ENCODE measurements around the gene SMIM5.
"Not testable (repeated sequence)": the region's sequence is repeated elsewhere in the genome, so short reads cannot be mapped to it uniquely, and the experiment has no call there.

Gene SMIM5, protein sequence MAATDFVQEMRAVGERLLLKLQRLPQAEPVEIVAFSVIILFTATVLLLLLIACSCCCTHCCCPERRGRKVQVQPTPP

DNA sequence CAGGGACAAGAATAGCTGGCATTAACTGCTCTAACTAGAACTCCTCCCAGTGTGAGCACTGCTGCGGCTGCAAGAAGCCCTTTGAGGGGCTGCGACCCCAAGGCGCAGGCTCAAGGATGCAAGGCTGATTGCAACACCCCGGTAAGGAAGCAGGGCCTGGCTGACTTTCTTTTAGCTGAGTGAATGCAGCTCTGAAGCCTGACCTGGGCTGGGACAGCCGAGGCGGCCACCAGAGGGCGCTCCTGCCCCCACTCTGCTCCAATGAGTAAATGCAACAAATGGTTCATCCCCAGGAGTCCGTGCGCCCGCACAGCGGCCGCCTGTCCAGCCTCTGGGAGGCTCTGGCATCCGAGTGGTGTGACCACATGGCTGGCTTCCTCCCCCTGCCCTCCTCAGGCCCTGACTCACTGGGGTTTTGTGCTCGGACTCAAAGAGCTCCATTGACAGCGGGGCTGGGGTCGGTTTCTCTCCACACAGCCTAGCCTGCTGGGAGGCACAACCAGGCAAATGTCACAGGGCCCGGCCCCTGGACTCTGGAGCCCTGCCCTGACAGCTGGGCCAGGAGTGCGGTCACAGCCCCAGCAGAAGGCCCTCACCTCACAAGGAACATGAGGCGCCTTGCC lies at the start of gene SMIM5:
Gene SMIM5, plus strand, starts transcription at position 572 of the 623 bp plus-strand sequence. CDS start 6,768 bp downstream, outside the sequence.
- DNase-seq (ENCODE audit: low spot score): peak; percentile 85
- peak; percentile 79 for FAIRE-seq

DNA sequence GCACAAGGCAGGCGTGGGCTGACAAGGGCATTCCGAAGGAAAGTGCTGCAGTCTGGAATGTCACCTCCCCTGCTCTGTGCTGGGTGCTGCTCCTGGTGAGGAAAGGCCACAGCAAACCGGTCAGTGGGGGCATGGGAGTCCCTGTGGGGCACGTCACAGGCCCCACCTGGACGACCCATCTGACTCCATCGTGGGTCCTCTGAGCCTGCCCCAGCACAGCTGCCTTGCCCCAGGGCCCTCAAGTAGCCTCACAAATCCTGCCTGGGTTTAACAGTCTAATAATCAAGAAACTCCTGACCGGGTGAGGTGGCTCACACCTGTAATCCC lies 48.4 kb upstream of the SMIM5 start:
- no peak for FAIRE-seq

DNA sequence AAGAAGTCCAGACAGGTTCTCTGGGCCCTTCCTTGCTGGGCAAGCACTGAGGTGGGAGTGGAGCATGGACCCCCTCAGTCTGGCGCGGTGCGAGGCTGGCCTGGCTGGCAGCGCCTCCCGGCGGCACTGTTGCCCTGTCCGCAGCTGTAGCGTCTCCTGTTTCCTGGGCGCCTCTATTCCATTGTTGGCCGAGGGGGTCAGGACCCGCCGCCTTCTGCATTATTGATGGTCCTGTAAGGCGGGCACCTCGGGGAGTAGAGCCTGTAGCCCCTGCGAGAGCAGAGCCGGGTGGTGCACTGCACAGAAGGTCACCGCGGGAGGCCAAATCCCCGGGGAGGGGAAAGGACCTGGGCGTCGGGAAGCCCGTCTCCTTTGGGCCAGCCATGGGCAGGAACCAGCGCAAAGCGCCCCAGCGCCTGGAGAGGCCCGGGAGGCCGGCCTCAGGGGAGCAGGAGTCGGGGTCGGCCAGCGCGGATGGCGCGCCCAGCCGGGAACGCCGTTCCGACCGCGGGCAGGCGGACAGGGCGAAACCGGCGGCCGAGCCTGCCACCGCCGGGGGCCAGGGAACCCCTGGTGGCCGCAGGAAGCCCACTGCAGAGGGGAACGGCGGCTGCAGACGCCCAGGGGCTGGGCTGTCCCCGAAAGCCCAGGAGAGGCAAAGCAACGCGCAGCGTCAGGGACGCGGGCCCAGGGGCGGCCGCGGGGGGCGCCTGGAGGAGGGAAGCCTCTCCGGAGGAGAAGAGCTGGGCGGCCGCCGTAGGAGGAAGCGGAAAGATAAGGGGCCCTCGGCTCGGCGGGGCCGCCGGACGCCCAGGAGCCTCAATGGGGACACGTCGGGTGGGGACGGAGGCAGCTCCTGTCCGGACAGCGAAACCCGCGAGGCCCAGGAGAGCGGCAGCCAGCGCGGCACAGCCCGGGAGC lies 45.3 kb upstream of the SMIM5 start, which contains the start of gene MYO15B:
Gene MYO15B, plus strand, starts transcription at position 126 of the 921 bp plus-strand sequence. Its CDS starts 258 bp downstream, at position 384.
- no peak for FAIRE-seq
- DNase-seq (ENCODE audit: low spot score): no peak

More for the DNA sequence above, 48.4 kb upstream of the SMIM5 start:
- DNase-seq (ENCODE audit: low spot score): no peak

DNA sequence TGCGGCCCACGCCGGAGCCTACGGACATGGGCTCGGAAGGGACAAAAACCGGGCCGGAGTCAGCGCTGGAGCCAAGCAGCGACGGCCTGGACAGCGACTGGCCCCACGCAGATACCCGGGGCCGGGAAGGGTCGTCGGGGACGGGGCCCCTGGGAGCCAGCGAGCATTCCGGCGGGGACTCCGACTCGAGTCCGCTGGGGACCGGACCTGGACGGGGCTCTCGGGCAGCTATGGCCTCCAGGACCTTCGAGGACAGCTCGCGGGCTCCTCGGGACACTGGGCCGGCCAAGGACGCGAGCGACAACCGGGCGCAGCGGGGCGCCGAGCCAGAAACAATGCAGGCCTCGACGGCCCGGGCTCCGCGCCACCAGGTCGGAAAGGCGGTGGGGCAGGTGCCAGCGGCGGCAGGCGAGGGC lies 44.6 kb upstream of the SMIM5 start:
- FAIRE-seq (no peak), DNase-seq (ENCODE audit: low spot score) (no peak)

DNA sequence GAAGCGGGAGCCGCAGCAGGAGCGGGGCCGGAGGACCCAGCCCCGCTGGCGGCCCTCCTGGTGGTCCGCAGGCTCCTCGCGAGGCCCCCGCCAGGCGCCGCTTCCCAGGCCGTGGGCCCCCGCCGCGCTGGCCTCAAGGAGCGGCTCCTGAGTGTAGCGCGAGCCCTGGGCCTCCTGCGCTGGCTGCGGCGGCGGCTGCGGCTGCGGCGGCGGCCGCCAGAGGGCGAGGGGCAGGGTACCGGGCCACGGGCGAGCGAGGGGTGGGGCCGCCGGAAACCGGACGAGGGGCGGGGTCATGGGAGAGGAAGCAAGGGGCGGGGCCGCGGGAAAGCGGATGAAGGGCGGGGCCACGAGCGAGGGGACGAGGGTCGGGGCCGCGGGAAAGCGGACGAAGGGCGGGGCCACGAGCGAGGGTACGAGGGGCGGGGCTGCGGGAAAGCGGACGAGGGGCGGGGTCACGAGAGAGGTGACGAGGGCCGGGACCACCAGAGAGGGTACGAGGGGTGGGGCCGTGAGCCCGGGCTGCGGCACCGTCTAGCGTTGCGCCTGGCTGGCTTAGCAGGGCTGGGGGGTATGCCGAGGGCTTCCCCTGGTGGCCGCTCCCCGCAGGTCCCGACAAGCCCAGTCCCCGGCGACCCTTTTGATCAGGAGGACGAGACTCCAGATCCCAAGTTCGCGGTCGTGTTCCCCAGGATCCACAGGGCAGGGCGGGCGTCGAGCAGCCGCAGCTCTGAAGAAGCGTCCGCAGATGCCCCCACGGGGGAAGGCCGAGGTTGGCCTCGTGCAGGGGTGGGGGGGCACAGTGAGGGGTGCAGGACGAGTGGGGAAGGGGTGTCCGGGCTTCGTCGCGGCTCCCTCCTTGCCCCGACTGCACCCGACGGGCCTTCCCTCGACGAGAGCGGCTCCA lies 44.0 kb upstream of the SMIM5 start:
- DNase-seq (ENCODE audit: low spot score): peak; percentile 59
- no peak for FAIRE-seq

DNA sequence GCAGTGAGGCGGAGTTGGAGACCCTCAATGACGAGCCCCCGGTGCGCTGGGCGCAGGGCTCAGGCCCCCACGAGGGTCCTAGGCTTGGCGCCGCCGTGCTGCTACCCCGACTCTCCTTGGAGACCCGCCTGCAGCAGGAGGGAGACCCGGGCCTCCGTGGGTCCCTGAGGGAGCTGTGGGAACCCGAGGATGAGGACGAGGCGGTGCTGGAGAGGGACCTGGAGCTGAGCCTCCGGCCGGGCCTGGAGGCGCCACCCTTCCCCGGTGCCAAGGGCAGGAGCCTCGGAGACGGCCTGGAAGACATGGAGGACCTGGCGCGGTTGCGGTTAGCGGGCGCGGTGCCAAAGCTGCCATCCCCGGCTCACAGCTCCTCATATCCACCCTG lies 43.3 kb upstream of the SMIM5 start:
- DNase-seq (ENCODE audit: low spot score): no peak
- no peak for FAIRE-seq

DNA sequence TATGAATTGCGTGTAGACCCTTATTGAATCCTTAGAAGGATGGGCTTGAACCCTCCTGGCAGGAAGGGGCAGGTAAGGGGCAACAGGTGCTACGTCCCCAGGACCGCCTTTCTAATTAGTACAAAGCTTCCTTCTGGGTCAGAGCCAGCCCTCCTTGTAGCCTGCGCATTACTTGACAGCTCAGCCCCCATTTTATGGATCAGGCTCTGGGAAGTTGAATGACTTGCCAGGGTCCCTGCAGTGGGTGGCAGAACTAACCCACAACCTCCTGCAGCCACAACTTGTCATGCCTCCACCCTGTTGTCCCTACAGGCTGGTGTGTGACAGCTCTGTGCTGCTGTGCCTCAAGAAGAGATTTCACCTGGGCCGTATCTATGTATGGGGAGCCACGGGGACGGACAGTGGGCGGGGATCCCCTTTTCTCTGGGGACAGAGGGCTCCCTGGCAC lies 42.9 kb upstream of the SMIM5 start:
- FAIRE-seq: no peak

DNA sequence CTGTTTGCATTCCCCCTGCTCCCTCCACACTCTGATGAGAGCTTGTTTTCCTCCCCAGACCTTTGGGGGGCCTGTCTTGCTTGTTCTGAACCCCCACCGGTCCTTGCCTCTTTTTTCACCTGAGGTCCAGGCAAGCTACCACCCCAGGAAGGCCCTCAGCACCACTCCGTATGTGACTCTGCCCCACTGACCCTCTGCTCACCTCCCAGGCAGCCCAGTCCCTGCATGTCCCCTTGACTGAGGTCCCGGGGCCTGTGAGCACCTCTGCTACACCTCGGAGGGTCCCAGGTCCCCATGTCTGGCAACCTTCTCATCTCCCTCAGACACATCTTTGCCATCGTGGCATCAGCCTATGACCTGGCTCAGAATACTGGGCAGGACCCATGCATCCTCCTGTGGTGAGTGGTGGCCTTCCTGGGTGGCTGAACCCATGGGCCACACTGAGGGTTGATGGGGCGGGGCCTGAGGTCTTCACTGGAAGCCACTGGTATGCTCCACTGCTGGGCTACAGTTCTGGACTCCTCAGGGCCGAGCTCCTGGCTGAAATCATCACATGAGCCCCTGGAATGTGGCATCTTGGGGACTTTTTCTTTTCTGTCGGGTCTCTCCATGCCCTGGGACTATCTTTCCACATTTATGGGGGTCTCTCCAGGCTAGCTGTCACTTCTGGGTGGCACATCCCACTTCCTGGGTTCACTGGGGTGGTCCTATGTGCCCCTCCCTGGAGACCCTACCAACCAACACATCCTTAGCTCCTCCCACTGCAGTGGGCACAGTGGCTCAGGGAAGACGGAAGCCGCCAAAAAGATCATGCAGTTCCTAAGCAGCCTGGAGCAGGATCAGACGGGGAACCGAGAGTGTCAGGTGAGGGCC lies 42.1 kb upstream of the SMIM5 start:
- no peak for FAIRE-seq
- DNase-seq (ENCODE audit: low spot score): no peak

More for the DNA sequence above, 42.9 kb upstream of the SMIM5 start:
- no peak for DNase-seq (ENCODE audit: low spot score)

DNA sequence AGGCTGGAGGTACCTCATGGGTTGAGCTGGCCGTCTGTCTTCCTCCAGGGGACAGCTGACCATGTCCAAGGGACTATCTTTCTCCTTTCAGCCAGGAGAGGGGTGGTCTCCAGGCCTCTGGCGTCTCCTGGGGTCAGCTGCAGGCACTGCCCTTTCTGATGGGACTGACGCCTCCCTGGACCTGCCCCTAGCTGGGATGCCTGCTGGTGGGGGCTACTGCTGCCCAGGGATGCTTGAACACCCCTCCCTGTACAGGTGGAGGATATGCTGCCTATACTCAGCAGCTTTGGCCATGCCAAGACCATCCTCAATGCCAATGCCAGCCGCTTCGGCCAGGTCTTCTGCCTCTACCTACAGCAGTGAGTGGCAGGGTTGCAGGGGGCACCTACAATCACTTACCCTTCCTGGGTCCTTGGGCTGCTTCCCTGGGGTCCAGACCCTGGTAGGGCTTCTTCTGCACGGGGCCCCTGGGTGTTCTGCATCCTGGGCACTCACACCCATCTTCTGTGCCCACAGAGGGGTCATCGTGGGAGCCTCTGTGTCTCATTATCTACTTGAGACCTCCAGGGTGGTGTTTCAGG lies 41.4 kb upstream of the SMIM5 start:
- no peak for DNase-seq (ENCODE audit: low spot score)
- no peak for FAIRE-seq

DNA sequence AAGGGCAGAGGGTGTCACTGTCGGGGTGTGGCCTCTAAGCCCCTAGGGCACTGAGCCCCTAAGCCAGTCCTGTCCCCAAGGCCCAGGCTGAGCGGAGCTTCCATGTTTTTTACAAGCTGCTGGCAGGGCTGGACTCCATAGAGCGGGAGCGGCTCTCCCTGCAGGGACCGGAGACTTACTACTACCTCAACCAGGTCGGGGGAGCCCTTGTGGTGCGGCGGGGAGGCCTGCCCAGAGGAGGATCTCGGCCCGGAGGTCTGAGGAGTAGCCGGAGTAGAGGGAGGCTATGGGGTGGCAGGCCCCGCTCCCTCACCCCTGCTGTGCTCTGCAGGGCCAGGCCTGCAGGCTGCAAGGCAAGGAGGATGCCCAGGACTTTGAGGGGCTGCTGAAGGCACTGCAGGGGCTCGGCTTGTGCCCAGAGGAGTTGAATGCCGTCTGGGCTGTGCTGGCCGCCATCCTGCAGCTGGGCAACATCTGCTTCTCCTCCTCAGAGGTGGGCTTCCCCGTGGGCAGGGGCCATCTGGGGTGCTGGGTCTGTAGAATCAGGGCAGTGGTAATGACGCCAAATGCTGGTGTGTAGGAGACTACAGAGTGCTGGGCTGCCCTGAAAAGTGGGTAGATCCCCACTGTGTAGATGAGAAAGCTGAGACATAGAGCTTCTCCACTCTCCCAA lies 40.8 kb upstream of the SMIM5 start:
- no peak for DNase-seq (ENCODE audit: low spot score)
- no peak for FAIRE-seq

DNA sequence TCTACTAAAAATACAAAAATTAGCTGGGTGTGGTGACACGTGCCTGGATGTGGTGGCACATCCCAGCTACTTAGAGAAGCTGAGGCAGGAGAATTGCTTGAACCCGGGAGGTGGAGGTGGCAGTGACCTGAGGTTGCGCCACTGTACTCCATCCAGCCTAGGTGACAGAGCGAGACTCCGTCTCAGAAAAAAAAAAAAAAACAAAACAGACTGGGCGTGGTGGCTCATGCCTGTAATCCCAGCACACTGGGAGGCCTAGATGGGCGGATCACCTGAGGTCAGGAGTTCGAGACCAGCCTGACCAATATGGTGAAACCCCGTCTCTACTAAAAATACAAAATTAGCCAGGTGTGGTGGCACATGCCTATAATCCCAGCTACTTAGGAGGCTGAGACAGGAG lies 39.8 kb upstream of the SMIM5 start:
- DNase-seq (ENCODE audit: low spot score): not testable (repeated sequence)

DNA sequence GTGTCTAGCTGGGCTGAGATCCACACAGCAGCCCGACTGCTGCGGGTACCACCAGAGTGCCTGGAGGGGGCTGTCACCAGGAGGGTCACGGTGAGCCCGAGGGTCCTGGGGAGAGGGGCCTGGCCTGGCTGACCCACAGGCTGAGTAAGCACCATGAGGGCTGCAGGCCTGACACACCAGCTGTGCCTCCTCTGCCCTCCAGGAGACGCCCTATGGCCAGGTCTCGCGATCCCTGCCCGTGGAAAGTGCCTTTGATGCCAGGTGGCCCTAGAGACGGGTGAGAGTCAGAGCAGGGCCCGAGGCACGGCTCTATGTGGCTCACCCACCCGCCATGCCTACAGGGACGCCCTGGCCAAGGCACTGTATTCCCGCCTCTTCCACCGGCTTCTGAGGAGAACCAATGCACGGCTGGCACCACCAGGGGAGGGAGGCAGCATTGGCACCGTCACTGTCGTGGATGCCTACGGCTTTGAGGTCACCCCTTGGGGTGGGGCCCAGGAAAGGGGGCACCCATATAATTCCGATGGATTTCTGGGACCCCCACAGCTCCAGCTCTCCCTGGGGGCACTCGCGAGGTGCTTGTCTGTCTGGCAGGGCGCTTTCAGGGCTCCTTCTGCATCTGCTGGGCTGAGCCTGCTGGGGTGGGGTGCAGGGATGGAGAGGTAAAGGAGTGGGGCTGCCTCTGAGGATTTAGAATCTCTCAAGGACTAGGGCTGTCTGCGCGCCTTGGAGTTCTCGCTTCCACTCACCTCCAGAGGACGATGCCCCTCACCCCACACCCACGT lies 38.5 kb upstream of the SMIM5 start:
- DNase-seq (ENCODE audit: low spot score) (no peak), FAIRE-seq (no peak)

More for the DNA sequence above, 39.8 kb upstream of the SMIM5 start:
- not testable (repeated sequence) for FAIRE-seq

DNA sequence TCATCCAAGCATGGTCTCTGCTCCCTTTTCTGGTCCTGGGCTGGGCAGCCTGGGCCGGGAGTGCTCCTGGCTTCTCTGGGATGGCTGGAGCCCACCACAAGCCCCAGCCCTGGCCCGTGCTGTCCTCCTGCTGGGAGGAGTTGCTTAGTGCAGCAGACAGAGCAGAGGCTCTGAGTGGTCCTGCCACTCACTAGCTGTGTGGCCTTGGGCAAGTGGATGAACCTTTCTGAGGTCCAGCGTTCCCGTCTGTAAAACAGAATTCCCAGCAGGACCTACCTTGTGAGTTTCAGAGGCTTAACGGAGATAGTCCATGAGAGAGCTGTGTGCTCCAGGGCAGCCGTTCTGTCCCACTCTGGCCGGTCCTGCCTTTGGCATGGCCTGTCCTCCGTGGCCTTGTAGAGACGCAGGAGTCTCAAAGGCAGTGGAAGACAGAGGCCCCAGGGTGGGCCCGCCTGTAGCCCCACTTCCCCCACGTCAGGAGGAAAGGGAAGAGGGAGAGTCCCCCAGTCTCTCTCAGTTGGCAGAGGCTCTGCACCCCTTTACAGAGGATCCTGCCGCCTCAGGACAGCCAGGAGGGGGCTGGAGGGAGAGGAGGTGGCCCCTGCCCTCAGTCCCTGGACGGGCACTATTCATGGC lies 37.8 kb upstream of the SMIM5 start:
- DNase-seq (ENCODE audit: low spot score) (no peak), FAIRE-seq (no peak)

DNA sequence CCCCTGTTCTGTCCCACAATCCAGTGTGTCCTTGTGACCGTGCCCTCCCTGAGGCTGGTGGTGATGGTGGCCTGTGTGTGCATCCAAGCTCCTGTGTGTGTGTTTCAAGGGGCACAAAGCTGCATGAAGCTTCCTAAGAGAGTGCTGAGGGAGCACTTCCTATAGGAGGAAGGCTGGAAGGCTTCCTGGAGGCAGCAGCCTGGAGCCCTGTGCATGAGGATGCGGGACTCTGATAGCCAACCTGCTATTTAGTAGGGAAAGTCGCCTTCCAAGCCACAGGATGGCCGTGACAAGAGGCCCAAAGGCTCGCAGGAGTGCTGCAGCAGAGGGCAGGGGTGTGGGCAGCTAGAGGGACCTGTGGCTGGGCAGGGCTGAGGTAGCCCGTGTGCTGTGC lies 37.3 kb upstream of the SMIM5 start:
- DNase-seq (ENCODE audit: low spot score) (no peak), FAIRE-seq (no peak)

DNA sequence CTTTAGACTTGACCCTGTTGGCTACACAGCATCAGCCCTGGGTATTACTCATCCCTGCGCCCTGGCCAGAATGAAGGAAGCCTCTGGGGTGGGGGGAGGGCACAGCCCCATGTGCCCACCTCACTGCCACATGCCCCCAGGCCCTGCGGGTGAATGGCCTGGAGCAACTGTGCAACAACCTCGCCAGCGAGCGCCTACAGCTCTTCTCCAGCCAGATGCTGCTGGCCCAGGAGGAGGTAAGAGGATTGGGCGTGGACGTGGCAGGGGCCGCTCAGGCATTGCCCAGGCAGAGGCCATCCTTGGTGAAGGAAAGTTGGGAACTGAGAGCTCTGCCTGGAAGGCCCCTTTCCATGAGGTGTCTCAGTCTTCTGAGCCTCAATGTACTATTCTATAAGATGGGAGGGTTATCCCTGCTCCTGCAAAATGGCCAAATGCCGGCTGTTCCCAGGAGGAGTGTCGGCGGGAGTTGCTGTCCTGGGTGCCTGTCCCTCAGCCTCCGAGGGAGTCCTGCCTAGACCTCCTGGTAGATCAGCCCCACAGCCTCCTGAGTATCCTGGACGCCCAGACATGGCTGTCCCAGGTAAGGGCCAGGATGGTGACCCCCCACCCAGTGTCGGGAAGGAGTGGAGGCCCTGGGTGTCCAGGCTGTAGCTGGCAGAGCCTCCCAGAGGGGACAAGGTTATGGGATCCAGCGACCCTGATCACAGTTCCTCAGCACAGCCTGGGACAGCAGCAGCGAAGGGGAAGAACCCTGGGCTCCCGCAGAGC lies 36.7 kb upstream of the SMIM5 start:
- FAIRE-seq: no peak
- DNase-seq (ENCODE audit: low spot score): no peak

DNA sequence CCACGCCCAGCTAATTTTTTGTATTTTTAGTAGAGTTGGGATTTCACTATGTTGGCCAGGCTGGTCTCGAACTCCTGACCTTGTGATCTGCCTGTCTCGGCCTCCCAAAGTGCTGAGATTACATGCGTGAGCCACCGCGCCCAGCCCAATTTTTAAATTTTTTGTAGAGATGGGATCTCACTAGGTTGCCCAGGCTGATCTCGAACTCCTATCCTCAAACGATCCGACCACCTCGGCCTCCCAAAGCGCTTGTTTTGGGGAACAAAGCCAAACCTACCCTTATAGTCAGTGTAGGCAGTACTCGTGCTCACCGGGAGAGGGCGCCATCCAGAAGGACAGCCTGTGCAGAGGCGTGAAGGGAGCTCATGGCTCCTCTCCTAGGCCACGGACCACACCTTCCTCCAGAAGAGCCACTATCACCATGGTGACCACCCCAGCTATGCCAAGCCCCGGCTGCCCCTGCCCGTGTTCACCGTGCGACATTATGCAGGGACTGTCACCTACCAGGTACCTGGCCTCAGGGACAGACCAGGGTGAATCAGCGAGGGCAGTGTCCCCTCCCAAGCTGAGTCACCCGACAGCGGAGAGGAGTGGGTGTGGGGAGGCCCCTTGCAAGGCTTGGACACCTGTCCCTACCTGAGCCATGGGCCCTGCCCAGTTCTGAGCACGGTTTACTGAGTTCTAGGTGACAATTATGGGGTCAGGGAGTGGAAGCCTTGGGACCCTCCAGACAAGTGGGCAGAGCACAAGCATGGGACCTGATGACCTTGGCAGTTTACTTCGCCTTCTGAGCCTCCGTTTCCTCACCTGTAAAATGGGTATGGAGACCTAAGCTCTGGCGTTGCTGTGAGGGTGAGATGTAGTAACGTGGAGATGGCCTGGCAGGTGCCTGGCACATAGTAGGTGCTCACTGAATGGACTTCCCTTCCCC lies 31.9 kb upstream of the SMIM5 start:
- FAIRE-seq (no peak), DNase-seq (ENCODE audit: low spot score) (peak; percentile 58)

Data from RCC 7860 (cell line).